Measurements from ENCODE around the gene SYT12.

DNA sequence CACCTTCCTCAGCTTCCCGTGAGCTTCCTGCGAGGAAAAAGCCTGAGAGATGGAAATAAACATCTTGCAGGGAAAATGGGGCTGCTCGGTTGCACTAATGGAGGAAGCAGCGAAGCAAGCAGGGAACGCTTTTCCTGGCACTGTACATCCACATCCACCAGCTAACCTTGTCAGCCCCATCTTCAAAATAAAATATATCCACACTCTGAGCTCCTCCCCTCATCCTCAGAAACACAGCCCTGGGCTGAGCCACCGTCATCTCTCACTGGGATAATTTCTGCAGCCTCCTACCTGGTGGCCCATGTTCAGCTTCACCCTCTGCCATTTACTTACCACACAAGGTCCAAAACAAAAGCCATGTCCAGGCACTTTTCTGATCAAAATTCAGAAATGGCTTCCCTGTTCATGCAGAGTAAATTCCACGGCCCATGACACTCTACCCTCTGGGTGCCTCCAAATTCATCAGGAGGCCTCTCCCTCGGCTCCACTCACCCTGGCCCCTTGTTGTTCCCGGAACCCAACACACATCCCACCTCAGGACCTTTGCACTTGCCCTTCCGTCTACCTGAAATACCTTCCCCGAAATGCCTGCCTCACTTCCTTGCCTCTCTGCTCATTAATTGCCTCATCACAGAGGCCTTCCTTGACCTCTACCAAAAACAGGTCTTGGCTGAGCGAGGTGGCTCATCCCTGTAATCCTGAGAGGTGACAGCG is 34.9 kb upstream of the SYT12 start:
- TF ChIP-seq, protein P1, sequence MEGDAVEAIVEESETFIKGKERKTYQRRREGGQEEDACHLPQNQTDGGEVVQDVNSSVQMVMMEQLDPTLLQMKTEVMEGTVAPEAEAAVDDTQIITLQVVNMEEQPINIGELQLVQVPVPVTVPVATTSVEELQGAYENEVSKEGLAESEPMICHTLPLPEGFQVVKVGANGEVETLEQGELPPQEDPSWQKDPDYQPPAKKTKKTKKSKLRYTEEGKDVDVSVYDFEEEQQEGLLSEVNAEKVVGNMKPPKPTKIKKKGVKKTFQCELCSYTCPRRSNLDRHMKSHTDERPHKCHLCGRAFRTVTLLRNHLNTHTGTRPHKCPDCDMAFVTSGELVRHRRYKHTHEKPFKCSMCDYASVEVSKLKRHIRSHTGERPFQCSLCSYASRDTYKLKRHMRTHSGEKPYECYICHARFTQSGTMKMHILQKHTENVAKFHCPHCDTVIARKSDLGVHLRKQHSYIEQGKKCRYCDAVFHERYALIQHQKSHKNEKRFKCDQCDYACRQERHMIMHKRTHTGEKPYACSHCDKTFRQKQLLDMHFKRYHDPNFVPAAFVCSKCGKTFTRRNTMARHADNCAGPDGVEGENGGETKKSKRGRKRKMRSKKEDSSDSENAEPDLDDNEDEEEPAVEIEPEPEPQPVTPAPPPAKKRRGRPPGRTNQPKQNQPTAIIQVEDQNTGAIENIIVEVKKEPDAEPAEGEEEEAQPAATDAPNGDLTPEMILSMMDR (conservative IDR thresholded peaks at IDR 0.05; ENCODE audit: low read depth, low read length) = no peak
- TF ChIP-seq NFE2L2 (IDR thresholded peaks at IDR 0.05; ENCODE audit: low read depth, low read length) (no peak), SMC3 (IDR thresholded peaks at IDR 0.05; ENCODE audit: low read depth, low read length) (no peak), POLR2A (IDR thresholded peaks at IDR 0.05; ENCODE audit: low read depth, low read length) (no peak), MXI1 (IDR thresholded peaks at IDR 0.05; ENCODE audit: borderline replicate concordance, low read depth, low read length) (no peak), RAD21 (IDR thresholded peaks at IDR 0.05; ENCODE audit: low read length) (no peak), BHLHE40 (IDR thresholded peaks at IDR 0.05; ENCODE audit: low read depth, low read length) (no peak), FOS (IDR thresholded peaks at IDR 0.05; ENCODE audit: low read depth, low read length) (no peak)
